Ramos (cell line): Measurements from ENCODE around the gene FGF12.

Experiments
- in situ Hi-C: fragments of 300-500 bp; cut with MboI; formaldehyde crosslinking; loops from one replicate; pipeline ENCODE4 v1.14.3; 2022; ENCODE audit warnings: low sequenced_read_pairs; ENCODE audit not compliant: unreplicated experiment

The FGF12 gene

DNA sequence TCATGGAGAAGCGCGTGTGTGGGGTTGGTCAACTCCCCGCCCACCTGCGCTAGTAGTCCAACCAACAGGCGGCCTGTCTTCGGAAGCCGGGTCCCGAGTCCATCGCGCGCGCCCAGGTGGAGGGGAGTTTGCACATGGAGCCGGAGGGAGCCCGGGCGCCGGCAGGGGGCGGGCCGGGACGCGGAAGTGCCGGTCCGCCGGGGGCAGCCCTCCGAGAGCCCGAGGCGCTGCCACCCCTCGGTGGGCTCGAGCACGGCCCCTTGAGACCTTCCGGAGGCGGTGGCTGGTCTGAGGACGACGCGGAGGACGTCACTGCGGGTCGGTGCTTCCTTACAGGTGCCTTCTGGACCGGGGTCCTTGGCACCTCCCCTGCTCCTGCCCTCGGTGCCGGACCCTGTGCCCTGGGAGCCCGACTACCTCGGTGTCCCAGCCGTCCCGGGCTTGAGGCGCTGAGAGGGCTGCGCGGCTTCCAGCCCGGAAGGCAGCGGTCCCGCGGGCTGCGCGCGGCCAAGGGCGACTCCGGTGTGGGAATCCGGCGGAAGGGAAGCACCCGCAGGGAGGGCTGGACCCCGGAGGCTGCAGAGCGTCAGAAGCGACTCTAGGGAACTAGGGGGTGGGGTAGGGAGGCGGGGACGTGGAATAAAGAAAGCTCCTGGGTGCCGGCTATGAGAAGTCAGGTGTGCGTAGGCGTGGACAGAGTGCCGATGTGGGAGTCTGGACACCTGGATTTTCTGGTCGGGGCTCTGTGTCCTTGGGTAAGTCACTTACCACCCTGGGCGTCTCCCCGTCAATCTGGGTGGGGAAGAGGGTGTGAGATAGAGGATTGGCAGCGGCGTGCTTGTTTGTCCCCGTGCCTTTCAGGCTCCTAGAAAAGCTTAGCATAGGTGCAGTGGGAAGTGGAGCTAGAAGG is 212.3 kb downstream of the FGF12 start:
- in situ Hi-C loops: no loop called here

DNA sequence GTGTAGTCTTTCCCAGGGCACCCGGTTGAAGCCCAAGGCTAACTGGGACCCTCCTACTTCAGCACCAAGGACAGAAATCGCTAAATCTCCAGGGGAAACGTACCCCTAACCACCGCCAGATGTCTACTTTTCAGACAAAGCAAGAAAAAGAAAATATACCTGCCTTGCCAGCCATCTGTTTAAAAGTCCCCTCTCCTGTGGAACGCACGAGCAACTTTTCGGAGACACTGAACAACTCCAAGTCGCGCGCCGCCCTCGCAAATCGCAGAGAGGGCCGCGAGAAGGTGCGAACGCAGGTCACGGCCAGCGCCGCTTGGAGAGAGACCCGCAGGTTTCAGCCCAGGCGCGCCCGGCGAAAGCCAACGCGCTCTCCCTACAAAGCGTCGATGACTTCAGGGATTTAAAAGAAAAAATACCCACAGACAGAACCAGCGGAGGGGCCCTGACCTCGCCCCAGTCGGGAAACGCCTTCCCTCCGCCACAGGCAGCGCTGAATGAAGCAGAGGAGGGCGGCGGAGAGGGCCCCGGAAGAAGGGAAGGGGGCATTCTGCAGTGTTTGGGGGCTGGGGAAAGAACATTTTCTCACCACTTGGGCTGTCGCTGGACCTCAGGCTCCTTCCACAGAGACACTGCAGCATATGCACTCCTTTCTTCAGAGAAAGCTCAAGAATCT is 213.1 kb downstream of the FGF12 start:
- in situ Hi-C loops: no loop called here

DNA sequence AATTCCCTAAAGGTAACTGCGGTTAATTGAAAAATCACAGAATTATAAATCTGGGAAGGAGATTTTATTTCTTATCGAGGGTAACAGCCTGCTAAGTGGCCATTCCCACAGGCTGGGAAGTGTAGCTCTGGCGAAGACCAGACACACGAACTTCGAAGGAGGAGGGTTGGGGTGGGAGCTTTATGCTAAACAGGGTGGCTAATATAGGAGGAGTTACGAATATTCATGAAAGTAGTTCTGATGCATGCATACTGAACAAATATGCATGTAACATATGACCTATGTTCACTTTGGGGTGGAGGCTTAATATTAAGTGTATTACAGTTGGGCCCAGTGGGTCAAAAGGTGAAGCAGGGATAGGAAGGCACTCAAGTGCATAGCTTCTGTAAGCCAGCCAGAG is 221.6 kb downstream of the FGF12 start:
- in situ Hi-C loops: no loop called here

DNA sequence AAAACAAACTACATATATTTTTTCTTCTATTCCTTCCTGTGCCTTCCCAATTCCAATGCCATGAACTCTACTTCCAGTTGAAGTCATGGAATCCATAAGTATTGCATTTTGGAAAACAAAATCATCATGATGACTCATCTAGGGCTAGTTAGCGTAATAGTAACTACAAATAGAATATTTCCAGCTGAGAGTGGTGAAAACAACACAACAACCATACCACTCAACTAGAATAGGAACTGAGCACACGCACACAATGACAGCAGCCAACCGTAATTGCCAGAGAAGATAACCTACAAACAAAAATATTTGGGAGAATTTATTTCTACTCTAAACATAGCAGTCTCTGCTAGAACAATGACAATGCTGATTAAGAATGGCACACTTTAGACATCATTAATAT is 225.9 kb downstream of the FGF12 start:
- in situ Hi-C loops: no loop called here

DNA sequence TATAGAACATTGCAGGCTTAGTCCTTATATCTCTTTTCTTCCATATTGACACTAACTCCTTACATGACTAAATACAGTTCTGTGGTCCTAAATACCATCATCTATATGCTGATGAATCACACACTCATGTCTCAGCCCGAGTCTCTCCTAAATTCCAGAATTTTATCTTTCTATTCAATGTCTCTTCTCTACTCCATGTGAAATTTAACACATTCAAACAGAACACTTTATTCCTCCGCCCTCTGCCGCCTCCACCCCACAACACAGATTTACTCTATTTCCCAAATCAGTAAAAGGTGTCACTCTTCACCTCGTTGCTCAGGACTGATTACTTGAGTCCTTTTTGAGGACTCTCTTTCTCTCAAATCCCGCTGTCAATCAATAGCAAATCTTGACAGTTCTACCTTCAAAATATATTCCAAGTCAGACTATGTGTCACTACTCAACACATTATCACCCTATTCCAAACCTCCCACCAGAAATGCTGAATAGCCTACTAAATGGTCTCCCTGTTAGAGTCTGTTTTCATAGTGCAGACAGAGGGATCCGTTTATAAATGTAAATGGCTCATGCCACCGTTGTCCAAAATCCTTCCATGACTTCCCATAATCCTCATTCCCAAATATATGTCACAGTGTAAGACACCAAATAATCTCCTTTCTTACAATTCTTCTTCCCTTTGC is 230.3 kb downstream of the FGF12 start:
- in situ Hi-C loops: no loop called here

DNA sequence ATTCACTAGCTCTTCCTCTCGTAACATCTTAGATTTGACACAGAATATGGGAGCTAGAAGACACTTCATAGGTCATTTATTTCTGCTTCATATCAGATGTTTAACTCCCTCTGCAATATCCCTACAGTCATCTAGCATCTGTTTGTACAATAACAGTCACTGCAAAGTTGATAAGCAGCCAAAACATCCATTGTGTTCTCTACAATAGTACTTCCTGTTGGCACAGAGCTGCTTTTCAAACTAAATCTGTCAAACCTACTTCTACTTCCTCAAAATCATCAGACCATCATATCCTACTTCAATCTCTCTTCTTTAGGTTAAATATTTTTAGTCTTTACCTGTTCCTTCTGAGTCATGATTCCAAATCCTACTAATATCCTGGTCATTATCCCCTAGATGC is 233.2 kb downstream of the FGF12 start:
- in situ Hi-C loops: no loop called here

DNA sequence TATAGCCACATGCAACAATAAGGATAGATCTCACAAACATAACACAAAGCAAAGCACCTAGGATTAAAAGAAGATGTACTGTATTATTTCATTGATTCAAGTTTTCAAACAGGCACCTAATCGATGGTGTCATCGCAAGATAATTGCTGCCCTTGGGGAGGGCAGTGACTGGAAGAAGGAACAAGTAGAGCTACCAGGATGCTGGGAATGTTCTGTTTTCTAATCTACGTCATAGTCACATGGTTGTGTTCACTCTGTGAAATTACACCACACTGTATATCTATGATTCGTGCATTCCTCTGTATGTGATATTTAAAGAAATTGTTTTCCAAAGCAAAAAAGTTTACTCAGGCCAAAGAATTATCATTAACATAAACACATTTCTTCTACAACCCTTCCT is 236.6 kb downstream of the FGF12 start:
- in situ Hi-C loops: no loop called here

DNA sequence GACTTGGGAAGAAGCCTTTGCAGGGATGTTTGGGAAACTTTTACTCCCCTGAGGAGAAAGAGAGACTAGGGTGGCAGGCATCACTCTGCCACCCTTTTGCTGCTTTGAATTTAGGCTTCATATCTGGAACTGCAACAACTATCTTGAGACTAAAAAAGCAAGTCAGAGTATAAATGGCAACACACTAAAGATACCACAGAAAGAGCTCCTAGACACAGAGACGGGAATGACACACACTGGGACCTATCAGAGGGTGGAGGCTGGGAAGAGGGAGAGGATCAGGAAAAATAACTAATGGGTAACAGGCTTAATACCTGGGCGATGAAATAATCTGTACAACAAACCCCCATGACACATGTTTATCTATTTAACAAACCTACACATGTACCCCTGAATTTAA is 237.8 kb downstream of the FGF12 start:
- in situ Hi-C loops: no loop called here

DNA sequence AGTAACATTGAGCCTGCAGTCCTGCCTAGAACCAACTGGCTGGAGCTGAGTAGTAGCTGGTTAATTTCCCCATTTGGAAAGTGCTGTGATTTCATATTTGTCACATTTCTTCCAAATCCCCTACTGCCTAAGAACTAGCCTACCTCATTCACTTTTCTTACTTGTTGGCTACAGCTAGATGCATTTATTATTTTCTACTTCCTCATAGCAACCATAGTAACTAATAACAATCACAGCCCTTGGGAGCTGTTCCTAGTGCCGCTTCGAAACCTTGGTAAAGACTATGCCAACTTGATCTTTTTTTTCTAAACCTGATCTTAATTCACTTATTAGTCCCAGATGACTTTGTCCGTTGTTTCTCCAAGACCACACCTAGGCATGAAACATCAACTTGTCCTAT is 240.3 kb downstream of the FGF12 start:
- in situ Hi-C loops: no loop called here

DNA sequence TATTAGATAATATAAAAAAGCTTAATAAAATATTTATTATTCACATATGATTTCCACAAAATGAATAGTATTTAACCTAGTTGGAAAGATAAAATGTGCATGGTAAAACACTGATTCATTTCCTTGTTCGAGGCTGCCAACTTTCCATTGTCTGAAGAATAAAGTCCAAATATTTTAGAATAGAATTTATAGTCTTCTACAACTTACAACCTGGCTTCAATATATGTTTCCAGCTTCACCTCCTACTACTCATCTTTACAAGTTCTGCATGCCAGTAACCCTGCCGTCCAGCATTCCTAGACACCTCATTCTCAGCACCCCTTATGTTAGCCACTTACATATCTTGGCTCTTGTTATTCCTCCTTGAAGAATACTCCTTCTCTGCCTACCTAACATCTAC is 244.5 kb downstream of the FGF12 start:
- in situ Hi-C loops: no loop called here

DNA sequence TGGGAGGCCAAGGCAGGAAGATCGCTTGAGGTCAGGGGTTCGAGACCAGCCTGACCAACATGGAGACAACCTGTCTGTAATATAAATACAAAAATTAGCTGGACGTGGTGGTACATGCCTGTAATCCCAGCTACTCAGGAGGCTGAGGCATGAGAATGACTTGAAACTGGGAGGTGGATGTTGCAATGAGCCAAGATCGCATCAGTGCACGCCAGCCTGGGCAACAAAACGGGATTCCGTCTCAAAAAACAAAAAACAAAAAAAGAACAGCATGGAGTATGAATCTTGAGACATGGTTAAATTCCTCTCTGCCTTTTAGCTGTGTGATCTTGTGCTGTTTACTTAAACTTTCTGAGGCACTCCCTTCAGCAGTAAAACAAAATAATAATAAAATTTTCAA is 244.9 kb downstream of the FGF12 start:
- in situ Hi-C loops: no loop called here

DNA sequence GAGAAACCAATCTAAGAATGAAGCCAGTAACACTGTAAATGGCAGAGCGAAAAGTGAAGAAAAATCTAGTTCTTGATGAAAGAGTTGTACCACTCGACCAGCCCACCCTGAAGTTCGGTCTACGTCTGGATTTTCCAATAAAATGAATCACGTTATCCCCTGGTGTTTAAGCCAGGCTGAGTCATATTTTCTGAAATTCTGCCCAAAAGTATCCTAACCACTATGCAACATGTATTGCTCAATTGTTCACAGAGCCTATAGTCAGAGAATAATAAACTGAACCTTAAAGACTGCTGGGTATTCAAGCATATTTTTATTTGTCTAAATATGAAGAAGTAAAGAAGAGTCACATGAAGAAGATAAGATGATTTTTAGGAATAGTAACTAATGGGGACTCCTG is 245.7 kb downstream of the FGF12 start:
- in situ Hi-C loops: no loop called here

DNA sequence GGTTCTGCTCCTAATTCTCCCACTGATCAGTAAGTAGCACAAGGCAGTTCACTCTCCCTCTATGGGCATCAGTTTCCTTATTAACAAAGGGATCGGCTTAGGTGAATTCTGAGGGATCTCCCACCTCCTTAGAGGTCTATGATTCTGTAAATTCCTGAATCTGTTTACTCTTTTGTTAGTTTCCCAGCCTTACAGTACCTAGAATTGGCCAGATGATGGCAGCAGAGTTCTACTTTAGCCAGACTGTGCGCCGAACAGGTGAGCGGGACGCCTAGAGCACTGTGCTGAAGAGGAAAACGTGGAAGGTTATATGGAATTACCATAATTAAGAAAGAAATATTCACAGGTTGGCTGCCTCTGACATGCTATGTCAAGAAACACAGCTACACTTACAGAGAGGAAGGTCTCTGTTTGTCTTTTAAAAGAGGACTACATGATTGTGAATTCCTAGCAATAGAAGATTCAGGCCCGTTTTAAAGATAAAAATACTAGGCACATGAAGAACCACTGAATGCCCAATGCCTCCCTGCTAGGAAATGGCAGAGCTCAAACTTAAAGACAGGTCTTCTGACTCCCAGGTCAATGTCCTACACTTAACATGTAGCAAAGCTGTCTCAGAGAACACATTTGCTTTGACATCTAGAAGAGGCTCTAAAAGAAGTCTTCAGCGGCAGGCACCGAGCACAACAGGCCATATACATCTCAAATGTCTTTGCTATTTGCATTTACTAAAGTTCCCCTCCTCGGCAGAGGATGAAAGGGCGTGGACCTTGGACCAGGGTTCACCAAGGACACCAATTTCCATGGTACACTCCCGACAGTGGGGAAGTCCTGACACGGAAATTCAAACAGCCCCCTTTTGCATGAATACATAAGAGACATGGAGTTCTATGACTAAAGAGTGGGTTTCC is 259.9 kb downstream of the FGF12 start:
- in situ Hi-C loops: loop anchor here (10.0 kb wide), 1 partner anchor 337 kb away; no protein-coding TSS in a partner anchor

DNA sequence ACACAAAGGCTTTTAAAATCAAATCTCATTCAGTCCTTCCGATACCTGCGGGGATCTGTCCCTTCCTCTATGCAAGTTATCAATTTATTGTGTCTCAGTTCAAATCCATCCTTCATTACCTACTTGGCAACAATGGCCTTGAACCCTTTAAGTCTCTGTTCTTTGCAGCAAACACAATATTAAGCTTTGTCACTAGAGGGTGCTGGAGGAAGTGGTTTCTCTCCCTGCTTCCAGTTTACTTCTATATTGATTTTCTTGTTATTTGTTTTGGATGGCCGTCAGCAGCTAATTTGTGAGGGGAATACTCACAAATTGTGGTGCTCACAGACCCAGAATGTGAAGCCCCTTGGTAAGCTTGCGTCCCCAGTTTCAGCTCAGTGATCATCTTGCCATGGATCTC is 278.3 kb downstream of the FGF12 start:
- in situ Hi-C loops: no loop called here

DNA sequence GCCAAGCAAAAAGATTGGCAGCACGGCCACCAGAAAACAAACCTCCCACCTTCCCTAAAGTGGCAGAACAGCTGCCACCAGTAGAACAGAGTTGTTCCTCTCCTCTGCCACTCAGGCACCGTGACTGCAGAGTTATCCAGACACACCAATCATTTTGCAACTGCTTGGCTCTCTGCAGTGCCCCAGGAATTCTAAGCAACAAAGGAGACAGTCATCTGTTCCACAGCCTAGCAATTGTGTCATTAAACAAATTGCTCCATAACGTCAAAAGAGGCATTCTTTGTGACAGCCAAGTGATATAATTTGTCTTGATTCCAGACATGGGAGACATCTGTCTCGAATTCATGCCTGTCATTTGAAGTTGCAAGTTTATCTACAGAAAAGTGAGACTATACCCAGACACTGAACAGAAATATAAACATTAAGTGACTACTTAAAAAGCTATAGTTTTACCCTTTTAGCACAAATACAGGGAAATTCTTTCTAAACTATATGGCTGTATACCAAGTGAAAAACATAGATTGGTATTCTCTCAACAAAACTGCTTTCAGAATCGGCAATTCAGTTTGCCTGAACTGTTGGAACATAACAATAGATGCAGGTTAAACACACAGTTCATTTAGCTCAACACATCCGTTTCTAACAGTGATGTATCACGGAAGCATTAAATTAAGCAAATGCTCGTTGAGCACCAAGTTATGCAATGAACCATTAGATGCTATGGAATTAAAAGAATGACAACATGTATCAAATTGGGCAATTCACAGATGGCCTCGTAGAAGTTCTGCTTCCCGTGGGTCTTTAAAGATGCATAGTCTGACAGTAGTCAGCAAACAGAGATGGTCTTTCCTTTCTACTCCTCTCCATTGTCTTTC is 281.3 kb downstream of the FGF12 start:
- in situ Hi-C loops: no loop called here

DNA sequence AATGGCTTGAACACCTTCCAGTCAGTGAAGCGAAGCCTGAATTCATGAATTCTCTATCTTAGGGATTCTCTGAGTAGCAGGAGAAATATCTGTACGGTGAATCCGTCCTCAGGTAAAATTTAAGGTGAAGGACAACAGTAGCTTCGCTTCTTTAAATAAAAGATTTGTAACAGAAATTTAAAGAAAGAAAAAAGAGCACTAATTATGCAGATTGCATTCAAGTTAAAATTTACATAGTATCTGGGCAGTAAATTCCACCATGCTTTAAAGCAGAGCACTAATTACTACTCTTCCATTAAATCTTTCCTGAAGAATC is 282.6 kb downstream of the FGF12 start:
- in situ Hi-C loops: no loop called here

DNA sequence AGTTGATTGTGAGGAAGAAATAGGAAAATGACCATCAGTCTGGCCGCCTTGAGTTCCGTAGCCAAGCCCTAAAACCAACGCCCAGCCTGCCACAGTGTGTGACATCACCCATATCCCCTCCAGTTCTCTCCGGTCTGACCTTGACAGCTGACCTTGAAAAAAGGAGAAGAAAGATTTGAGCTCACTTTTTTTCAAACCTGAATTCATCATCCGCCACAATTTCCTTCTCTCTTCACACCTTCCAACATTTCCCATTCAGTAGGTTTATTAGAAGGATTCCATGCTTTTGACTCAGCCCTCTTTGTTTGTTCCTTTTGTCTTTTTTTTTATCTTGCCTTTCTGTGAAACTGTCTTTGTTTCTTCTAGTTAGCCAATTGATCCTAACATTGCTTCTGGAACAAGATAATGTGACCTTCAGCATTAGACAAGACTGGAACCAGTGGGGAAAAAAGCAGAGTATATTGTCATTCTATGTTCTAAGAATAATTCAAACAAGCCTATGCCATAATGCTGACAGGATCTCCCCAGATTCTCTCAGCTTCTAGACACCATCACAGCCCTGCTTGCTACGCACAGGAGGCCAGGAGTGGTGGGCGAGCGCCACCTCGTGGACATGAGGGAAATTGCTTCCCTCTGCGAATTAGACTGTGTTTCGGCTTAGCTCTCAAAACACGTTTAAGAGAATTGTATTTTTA is 283.1 kb downstream of the FGF12 start:
- in situ Hi-C loops: no loop called here

DNA sequence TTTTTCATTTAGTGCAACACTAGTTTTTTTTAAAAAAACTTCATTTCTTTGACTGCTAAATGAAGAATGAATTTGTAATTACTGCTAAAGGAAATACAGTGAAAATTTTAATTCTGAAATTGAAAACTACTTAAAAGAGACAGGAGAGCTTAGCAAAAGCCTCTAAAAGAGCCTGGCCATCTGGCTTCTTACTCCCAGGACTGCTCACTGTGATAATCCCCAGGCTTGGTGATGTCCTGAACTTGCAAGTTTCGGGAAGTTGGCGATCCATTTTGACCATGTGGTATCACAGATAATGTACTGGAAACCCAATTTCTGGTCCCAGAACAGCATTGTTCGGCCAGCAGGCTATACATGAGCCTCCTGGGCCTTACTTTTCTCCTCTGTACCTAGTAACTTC is 292.1 kb downstream of the FGF12 start:
- in situ Hi-C loops: loop anchor here (5.0 kb wide), 1 partner anchor 1018 kb away; no protein-coding TSS in a partner anchor

DNA sequence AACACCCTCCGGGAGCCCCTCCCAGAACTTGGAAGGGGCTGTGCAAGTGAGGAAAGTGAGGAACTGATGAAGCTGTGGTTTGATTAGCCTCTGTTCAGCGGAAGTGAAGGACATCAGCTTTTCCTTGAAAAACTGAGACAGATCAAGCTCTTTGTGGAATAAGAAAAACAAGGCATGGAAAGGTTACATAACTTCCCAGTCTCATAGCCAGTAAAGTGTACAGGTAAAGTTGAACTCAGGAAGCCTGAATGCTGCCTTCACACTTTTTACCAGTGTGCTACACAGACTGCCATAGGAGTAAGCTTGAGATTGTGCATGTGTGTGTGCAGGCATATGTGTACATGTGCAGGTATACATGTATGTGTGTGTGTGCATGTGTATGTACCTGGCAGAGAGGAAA is 293.2 kb downstream of the FGF12 start:
- in situ Hi-C loops: no loop called here
